Keratinocyte (primary cell): ENCODE results near the gene PDE9A. TPM values are rescaled to one million over a fixed set of nuclear protein-coding genes. Genes with fewer than 3 reads are reported as not detected.

Experiments
- DNase-seq: peaks from one replicate; pipeline ENCODE4 v3.0.0-alpha.2; 2011; ENCODE audit warnings: low read depth, missing footprints, low spot score
- FAIRE-seq: peaks from 2 replicates; lab custom pipeline; 2011; peaks lifted over from hg19 to GRCh38; lab: Jason Lieb, UNC
- H2AFZ ChIP-seq: 2 replicates; pipeline ENCODE4 v1.6.0; 2012; ENCODE audit warnings: low read length, control low read depth, inconsistent platforms; ENCODE audit not compliant: control insufficient read depth
- H3K27ac ChIP-seq: 2 replicates; pipeline ENCODE4 v1.5.1; 2011; ENCODE audit warnings: low read length; ENCODE audit not compliant: control insufficient read depth, insufficient read depth
- H3K27me3 ChIP-seq: 3 replicates; pipeline ENCODE4 v1.6.0; 2011; ENCODE audit warnings: low read length; ENCODE audit not compliant: control insufficient read depth, insufficient read depth; ENCODE audit errors: extremely low read depth
- H3K36me3 ChIP-seq, 2 experiments: 2 replicates in 1 of 2; 3 replicates in 1 of 2; pipeline ENCODE4 v1.5.1; 2011; ENCODE audit warnings: low read length in 2 of 2, mild to moderate bottlenecking in 1 of 2; ENCODE audit not compliant: control insufficient read depth in 2 of 2, insufficient read depth in 2 of 2; ENCODE audit errors: extremely low read depth in 1 of 2
- H3K4me1 ChIP-seq: 3 replicates; pipeline ENCODE4 v1.5.1; 2011; ENCODE audit warnings: low read length; ENCODE audit not compliant: control insufficient read depth, insufficient read depth; ENCODE audit errors: extremely low read depth
- H3K4me2 ChIP-seq: 3 replicates; pipeline ENCODE4 v1.6.0; 2011; ENCODE audit warnings: low read depth, low read length; ENCODE audit not compliant: control insufficient read depth, insufficient read depth; ENCODE audit errors: extremely low read depth
- H3K4me3 ChIP-seq, 3 experiments: fragments of 200-600 bp in 1 of 3; sonication (generic) in 1 of 3; 2 replicates in 2 of 3; 3 replicates in 1 of 3; pipeline ENCODE4 v1.5.1; 2011 to 2016; ENCODE audit warnings: low read length in 3 of 3, mild to moderate bottlenecking in 3 of 3, control low read depth in 2 of 3, inconsistent platforms in 1 of 3, low read depth in 1 of 3, mixed read lengths in 1 of 3, mixed run types in 1 of 3, moderate library complexity in 1 of 3; ENCODE audit not compliant: control insufficient read depth in 2 of 3, insufficient read depth in 2 of 3; ENCODE audit errors: extremely low read depth in 1 of 3
- H3K79me2 ChIP-seq: 2 replicates; pipeline ENCODE4 v1.6.0; 2012; ENCODE audit warnings: low read length; ENCODE audit not compliant: control insufficient read depth, insufficient read depth
- H3K9ac ChIP-seq: 3 replicates; pipeline ENCODE4 v1.6.0; 2011; ENCODE audit warnings: low read length; ENCODE audit not compliant: control insufficient read depth, insufficient read depth; ENCODE audit errors: extremely low read depth
- H3K9me1 ChIP-seq: 3 replicates; pipeline ENCODE4 v1.6.0; 2011; ENCODE audit warnings: low read length; ENCODE audit not compliant: control insufficient read depth, insufficient read depth; ENCODE audit errors: extremely low read depth
- H3K9me3 ChIP-seq: 2 replicates; pipeline ENCODE4 v1.5.1; 2012; ENCODE audit warnings: low read depth, low read length; ENCODE audit not compliant: control insufficient read depth
- H4K20me1 ChIP-seq: 3 replicates; pipeline ENCODE4 v1.6.0; 2011; ENCODE audit warnings: low read length; ENCODE audit not compliant: control insufficient read depth, insufficient read depth; ENCODE audit errors: extremely low read depth
- CTCF ChIP-seq, 3 experiments: IDR thresholded peaks in 1 of 3; conservative IDR thresholded peaks in 1 of 3; optimal IDR thresholded peaks in 1 of 3; 2 replicates in 2 of 3; 3 replicates in 1 of 3; pipeline versions ENCODE3 to v1.5.1; 2011; ENCODE audit warnings: low read length in 3 of 3, mild to moderate bottlenecking in 3 of 3, moderate library complexity in 2 of 3, control low read depth in 1 of 3, inconsistent platforms in 1 of 3; ENCODE audit not compliant: insufficient read depth in 2 of 3; ENCODE audit errors: extremely low read depth in 1 of 3
- EZH2 ChIP-seq: IDR thresholded peaks from one replicate; pipeline ENCODE4 v1.6.1; 2012; ENCODE audit warnings: inconsistent platforms, mild to moderate bottlenecking, low read length, moderate library complexity
- dilution Hi-C: fragments of 300-500 bp; cut with MboI; formaldehyde crosslinking; loops from one replicate; pipeline ENCODE4 v1.7.0; 2020; ENCODE audit warnings: low sequenced_read_pairs; ENCODE audit not compliant: extremely low pct_ligation_motif_present
- polyA plus RNA-seq, 5 experiments: library from polyadenylated mRNA; depleted of rRNA in 3 of 5; stranded (reverse) in 3 of 5; stranded (forward) in 1 of 5; unstranded in 1 of 5; fragments of >200 nt; gene quantifications; 1 replicate in 1 of 5; 2 replicates in 3 of 5; 3 replicates in 1 of 5; pipeline versions ENCODE4 v1.2.1 to v1.2.3, GENCODE V29; 2011 to 2012; ENCODE audit warnings: missing spikeins in 2 of 5, low read depth in 1 of 5, low replicate concordance in 1 of 5

The PDE9A gene
- polyA plus RNA-seq, 1 donor (not counting 4 experiments of a cell fraction or from before 2014, with no cell fraction given) = 0.13 TPM

- H3K27ac ChIP-seq = no peak overlapping the region
Observed at GRCh38 chr21:42721341-42721824, 68.0 kb downstream of the PDE9A start.

DNA sequence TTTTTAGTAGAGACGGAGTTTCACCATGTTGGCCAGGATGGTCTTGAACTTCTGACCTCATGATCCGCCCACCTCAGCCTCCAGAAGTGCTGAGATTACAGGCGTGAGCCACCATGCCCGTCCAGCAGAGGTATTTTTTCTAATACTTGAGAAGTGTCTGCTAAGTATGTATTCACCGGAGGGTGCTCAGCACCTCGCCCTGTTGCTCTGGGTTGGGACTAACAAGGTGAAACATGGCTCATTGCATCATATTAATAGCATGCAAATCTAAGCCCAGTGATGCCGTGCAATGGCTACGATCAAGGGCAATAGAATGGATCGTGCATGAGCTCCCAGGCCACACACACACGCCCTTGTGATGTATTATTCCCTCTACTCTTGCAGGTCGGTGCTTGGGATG, 68.7 kb downstream of the PDE9A start:
- no peak for DNase-seq
- no peak overlapping the region for H3K4me3 ChIP-seq

More at GRCh38 chr21:42721341-42721824, 68.0 kb downstream of the PDE9A start:
- Histone ChIP-seq H2AFZ (no peak overlapping the region), H3K4me3 (no peak overlapping the region), H4K20me1 (no peaks in the 10 kb centered on the region), H3K9ac (no peak overlapping the region), H3K4me1 (peaks cover 7% of the 10 kb centered on the region), H3K79me2 (no peaks in the 10 kb centered on the region), H3K9me3 (no peaks in the 10 kb centered on the region), H3K27me3 (no peaks in the 10 kb centered on the region), H3K4me2 (no peak overlapping the region), H3K36me3 (no peaks in the 10 kb centered on the region), H3K9me1 (no peaks in the 10 kb centered on the region)
- FAIRE-seq (no peak), DNase-seq (no peak)
- dilution Hi-C loops = no loop called here
- TF ChIP-seq CTCF (optimal IDR thresholded peaks at IDR 0.05 in 1 of 3, IDR thresholded peaks at IDR 0.05 in 1 of 3, conservative IDR thresholded peaks at IDR 0.05 in 1 of 3; ENCODE audit: extremely low read depth in 1 of 3, insufficient read depth in 2 of 3, low read length in 3 of 3) (no peak), EZH2 (no peak)

More for the DNA sequence above, 68.7 kb downstream of the PDE9A start:
- H3K9me3 ChIP-seq = no peaks in the 10 kb centered on the region
- H3K27me3 ChIP-seq = no peaks in the 10 kb centered on the region
- H3K4me2 ChIP-seq = no peak overlapping the region
- FAIRE-seq = no peak
- H3K36me3 ChIP-seq = no peaks in the 10 kb centered on the region
- H4K20me1 ChIP-seq = no peaks in the 10 kb centered on the region
- dilution Hi-C loops = no loop called here
- no peaks in the 10 kb centered on the region for H3K9me1 ChIP-seq
- TF ChIP-seq EZH2 = no peak
- no peak for TF ChIP-seq CTCF (optimal IDR thresholded peaks at IDR 0.05 in 1 of 3, IDR thresholded peaks at IDR 0.05 in 1 of 3, conservative IDR thresholded peaks at IDR 0.05 in 1 of 3; ENCODE audit: extremely low read depth in 1 of 3, insufficient read depth in 2 of 3, low read length in 3 of 3)
- H3K4me1 ChIP-seq = peaks cover 7% of the 10 kb centered on the region
- H2AFZ ChIP-seq = no peak overlapping the region
- H3K9ac ChIP-seq = no peak overlapping the region
- H3K79me2 ChIP-seq = no peaks in the 10 kb centered on the region
- no peak overlapping the region for H3K27ac ChIP-seq
